Measurements from ENCODE around the gene DHX30. TPM values are rescaled to one million over a fixed set of nuclear protein-coding genes. Genes with fewer than 3 reads are reported as not detected.
"Not testable (repeated sequence)": the region's sequence is repeated elsewhere in the genome, so short reads cannot be mapped to it uniquely, and the experiment has no call there.

DHX30 gene
- total RNA-seq, 1 donor from 2014 or later: 79.2 TPM

DNA sequence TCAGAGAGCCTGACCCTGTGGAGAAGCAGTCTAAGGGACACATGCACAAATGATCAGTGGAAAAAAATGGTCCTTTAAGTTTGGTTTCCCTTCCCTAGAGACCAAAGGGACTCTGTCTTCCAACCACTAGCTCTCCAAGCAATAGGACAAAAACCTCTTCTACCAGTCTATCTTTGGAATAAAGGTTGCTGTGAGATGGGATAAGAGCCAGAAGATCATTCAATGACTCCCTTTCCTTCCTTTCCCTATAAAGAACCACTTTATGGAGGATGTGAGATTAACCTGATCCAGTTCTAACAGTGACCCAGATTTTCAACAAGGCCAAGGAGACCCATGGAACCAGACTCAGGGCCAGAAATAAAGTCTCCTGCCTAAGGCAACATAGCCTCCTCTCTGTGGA is 74.8 kb downstream of the DHX30 start:
- peak; percentile 20 for DNase-seq (ENCODE audit: low read depth, low spot score)

DNA sequence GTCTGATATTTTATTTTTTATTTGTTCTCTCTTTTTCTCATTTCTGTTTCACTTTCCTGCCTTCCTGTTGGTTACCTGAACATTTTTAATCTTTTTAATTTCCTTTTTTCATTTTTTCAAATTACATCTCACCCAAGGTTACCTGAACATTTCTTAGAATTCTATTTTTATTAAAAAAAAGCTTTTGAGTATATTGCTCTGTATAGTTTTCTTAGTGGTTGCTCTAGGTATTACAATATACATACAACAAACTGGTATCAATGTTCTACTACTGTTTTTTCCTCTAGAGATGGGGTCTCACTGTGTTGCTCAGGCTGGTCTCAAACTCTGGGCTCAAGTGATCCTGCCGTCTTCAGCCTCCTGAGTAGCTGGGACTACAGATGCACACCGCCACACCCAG is 79.4 kb downstream of the DHX30 start:
- no peak for DNase-seq (ENCODE audit: low read depth, low spot score)

DNA sequence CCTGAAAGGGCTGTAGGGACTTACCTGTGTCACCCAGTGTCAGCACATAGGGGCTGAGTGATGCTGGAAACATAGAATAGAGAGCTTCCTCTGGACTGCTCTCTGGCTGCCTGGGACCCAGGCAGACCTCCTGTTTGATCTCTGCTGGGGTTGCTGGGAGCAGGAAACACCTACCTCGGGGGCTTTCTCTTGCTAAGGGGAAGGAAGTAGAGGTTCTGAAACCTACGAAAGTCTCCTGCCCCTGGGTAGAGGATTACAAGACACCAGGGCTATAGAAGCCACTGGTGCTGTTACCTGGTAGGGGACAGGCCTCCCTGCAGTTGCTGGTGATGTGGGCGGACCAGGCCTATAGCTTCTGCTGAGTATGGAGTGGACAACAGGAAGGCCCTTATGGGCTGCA is 81.7 kb downstream of the DHX30 start:
- DNase-seq (ENCODE audit: low read depth, low spot score): no peak

DNA sequence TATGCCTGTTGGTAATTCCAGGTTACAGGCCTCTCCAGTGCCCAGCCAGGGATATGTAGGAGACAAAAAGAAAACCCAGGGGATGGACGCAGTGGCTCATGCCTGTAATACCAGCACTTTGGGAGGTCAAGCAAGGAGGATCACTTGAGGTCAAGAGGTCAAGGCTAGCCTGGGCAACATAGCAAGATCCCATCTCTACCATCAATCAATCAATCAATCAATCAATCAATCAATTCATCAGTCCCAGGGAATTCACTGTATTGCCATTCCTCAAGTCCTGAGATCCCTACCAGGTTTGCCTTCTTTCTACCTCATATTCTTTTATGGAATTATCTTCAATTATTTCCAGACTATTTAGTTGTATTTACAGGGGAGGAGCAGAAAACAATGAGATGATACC is 82.2 kb downstream of the DHX30 start:
- no peak for DNase-seq (ENCODE audit: low read depth, low spot score)

DNA sequence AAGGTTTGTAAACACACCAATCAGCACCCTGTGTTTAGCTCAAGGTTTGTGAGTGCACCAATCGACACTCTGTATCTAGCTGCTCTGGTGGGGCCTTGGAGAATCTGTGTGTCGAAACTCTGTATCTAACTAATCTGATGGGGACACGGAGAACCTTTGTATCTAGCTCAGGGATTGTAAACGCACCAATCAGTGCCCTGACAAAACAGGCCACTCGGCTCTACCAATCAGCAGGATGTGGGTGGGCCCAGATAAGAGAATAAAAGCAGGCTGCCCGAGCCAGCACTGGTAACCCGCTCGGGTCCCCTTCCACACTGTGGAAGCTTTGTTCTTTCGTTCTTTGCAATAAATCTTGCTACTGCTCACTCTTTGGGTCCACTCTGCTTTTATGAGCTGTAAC is 85.1 kb downstream of the DHX30 start:
- DNase-seq (ENCODE audit: low read depth, low spot score): not testable (repeated sequence)

DNA sequence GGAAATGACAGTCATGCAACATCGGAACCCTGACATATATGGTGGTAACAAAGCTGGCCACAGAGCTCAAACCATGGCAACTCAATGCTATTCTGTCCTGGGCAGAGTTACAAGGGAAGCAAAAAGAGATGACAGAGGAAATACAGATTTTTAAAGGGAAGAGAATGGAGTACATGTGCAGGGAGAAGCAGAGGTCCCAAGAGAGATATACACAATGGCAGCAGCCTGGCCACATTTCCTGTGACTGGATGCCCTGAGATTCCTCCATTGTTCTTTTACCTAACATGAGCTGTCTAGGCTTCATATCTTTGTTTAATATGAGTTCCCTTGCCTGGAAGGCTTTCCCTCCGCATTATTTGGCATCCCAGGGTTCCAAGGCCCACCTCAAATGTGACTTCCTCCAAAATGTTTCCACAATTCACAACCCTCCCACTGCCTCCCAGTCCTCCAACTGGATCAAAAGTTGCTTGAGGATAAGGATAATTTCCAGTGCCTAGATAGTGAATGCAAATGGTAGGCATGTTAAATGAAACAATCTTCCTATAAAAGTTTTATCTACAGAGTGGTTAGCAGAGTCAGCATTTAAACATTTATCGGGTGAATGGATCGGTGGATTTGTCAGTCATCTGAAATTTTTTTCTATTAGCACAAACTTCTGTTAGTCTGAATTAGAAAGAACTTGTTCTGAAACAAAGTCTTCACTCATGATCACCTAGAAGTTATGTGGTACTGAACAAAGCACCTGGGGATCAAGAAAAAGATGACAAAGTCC is 86.2 kb downstream of the DHX30 start:
- no peak for DNase-seq (ENCODE audit: low read depth, low spot score)

DNA sequence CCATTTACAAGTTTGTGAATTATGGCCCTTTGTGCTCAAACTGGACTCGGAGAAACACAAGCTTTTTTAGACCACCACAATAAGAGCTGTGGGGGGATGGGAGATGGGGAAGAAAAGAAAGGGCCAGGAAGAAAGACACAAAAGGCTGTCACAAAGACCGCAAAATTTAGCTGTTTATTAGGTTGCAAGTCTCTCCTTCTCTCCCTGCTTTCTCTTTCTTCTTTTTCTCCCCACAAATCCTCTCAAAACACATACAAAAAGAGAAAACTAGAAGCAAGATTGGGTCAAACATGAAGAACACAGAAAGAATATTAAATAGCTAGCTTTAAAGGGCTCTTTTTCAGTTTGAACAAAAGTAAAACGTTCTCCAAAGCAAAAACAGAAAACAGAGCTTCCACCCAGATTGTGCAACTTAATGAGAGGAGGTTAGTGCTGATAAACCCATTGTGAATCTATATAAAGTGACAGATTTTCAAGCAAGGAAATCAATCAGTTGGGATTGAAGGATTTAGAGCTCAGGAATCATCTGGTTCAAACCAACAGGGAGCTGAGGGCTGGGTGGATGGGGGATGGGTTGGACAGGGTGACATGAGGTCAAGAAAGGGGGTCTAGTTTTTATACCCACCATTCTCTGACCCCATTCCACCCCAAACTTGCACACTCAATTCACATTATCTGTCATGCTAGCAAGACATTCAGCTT is 87.3 kb downstream of the DHX30 start:
- DNase-seq (ENCODE audit: low read depth, low spot score): no peak

DNA sequence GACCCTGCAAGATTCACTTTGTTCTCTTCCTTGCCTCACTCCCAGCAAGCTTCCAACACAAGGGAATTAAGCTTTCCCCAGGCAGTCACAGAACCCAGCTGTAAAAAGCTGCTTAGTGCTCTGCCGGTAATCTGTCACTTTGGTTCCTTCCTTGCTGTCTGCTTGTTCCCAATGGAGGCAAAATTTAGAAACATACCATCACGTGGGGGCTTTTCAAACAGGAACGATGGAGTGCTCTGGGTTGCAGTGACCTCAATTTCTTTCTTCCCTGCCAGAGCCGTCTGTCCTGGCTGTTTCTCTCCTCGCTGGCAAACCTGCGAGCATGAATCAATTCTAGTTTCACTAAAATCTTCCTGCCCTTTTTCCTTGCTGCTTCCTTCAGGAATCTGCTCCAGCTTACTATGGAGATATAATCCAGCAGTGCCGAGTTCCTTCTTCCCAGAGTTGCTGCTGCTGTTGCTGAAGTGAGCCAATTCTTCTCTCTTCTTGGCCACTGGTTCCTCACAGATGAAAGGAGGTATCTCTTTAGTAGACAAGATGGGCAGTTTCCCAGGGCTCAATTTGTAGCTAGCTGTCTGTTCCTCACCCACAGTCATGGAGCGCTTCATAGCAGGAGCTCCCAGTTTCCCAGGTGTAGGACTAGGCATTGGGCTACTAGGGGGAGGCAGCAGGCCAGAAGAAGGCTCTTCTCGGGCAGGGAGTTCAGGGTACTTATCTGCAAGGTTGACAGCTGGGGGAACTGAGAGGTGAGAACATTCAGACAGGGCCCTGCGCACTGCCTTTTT is 88.1 kb downstream of the DHX30 start:
- no peak for DNase-seq (ENCODE audit: low read depth, low spot score)

DNA sequence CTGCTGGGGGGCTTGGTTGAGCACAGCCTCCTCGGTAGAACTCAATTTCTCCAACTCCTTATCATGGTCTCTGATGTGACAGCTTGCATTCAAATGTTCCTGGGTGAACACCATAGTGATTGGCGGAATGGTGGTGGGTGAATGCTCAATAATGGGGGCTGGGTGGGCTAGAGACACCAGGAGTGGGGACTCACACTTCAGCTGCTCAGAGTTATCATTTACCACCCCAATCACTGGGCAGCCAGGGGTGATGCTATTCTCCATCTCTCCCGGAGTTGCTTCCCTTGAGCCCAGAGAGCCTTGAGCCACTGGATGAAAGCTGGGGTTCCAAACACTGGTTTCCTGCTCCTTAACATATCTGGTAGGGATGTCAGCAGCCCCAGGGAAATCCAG is 88.7 kb downstream of the DHX30 start:
- no peak for DNase-seq (ENCODE audit: low read depth, low spot score)

DNA sequence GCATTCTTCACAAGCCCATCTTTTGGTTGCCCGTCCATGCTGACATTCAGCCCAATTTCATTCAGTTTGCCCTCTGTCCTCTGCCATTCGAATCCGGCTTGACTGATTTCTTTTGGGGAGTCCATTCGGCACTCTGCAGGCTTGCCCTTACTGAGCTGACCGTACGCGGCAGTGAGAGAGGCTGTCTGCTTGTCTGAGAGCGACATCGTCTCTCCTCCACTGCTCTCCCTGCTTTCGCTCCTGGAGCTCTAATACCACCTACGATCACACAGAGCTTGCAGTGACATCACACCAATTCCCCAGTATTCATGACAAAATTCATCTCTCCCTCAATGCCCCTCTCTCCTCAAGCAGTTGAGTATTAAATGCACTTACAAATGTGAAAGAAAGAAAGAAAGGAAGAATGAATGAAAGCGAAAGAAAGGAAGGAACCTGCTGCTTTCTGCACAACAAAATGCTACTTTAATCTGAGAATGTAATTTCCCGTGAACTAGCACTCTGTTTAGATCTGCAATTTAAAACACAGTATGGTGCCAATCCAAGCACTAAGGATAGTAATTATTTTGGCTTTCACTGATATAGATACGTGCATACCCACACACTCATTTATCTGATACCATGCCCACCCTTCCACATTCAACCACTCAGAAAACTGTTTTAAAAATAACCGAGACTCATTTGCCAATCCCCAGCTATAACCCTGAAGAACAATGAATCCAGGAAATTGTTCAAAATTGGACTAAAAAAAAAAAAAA is 89.5 kb downstream of the DHX30 start:
- no peak for DNase-seq (ENCODE audit: low read depth, low spot score)

DNA sequence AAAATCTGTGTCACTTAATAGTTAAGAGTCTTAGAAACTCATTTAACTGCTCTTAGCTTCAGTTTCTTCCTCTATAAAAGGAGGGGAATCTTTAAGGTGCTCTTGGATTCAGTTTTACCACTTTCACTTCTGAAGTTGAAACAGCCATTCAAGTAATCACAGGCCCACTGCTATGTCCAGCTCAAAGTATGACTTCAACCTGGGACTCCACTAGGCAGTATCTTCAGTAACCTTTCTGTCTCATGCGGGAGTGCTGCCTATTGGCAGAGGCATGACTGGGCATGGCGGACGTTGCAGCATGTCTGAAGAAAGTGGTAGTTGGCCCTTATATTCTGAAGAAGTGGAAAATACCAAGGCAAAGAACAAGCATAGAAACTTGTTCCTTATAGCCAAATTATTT is 92.3 kb downstream of the DHX30 start:
- no peak for DNase-seq (ENCODE audit: low read depth, low spot score)

DNA sequence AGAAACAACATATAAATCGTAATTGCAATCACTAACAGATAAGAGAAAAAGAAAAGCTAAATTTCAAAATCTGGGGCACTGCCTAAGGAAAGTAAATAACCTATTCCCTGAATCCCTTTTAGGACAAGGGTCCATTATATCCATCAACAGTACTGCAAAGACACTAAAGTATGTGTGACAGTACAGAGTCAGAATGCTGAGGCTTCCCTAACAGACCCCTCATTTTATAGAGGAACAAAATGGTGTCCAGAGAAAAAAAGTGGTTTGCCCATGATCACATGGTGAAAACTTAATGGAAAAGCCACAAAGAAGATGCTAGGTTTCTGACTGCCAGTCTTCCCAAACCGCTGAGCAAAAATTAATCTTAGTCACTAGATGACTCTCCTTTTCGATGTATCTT is 93.8 kb downstream of the DHX30 start:
- no peak for DNase-seq (ENCODE audit: low read depth, low spot score)

DNA sequence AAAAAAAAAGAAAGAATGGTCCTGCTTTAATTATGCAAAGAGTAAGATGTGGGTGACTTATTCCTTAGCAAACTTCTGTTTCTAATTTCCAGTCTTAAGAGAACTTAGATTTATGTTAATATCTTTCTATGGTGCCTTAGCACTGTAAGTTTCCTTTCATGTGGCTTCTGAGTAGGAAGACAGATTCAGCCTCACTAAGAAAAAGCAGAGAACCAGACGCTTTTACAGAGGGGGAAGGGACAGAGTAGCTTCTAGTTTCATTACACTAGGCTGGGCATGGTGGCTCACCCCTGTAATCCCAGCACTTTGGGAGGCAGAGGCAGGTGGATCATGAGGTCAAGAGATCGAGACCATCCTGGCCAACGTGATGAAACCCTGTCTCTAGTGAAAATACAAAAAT is 95.0 kb downstream of the DHX30 start:
- no peak for DNase-seq (ENCODE audit: low read depth, low spot score)

DNA sequence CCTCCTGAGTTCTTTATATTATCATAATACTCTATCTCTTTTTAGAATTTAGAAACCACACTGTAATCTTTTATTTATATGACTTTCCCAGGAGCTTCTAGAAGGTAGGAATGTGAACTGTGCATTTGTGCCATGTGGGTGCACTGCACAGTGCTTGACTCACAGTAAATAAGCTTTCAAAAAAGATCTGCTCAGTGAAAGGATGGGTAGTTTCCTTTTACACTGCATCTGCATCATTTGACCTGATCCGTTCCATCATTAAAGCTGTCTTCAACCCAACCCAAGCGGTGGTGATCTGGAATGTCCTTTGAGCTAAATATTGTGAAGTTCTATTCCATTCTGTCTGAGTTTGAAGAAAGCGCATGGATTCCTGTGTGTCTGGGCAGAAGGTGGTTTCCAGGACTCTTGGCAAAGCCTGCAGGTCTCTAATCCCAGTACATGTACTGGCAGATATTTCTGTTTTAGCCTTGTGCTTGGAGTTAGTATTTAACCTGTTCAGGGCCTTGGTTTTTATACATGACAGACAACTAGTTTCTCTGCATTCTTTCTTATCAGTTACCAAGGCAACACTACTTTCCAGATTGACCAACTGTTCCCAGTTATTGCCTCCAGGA is 96.7 kb downstream of the DHX30 start:
- DNase-seq (ENCODE audit: low read depth, low spot score): no peak

Other genes starting within 250 kb of the DHX30 start
- 0.66 and 0.71 TPM in 2 replicates for gene CSPG5, start 224.3 kb upstream of the DHX30 start, total RNA-seq
- gene SMARCC1, start 21.2 kb upstream of the DHX30 start, total RNA-seq: 35.3 and 42.5 TPM in 2 replicates
- 67.1 and 72.6 TPM in 2 replicates for gene MAP4, start 213.3 kb downstream of the DHX30 start, total RNA-seq